ENCODE results near the gene GREB1. TPM values are rescaled to one million over a fixed set of nuclear protein-coding genes. Genes with fewer than 3 reads are reported as not detected.

GREB1 gene
- total and polyA plus RNA-seq, 2 experiments from 2014 or later: 12.0 to 35.0 TPM

- TF ChIP-seq JUNB (IDR thresholded peaks at IDR 0.05; ENCODE audit: unreplicated experiment): no peak
- no peak for TF ChIP-seq ETS1 (IDR thresholded peaks at IDR 0.05)
- no peak for TF ChIP-seq EZH2phosphoT487 (IDR thresholded peaks at IDR 0.05; ENCODE audit: unreplicated experiment)
- no peak for TF ChIP-seq ZNF462 (CRISPR knock-in tag; IDR thresholded peaks at IDR 0.05)
- TF ChIP-seq EZH2 (IDR thresholded peaks at IDR 0.05; ENCODE audit: low read depth, unreplicated experiment): no peak
- TF ChIP-seq ZNF114 (CRISPR knock-in tag; IDR thresholded peaks at IDR 0.05): no peak
Measured at GRCh38 chr2:11576398-11576797, 42.6 kb downstream of the GREB1 start (continued).

GRCh38 chr2:11577101-11577883, 43.4 kb downstream of the GREB1 start:
- no peaks in the 10 kb centered on the region for H3K79me2 ChIP-seq (replicated peaks; ENCODE audit: insufficient read depth)
- no peak overlapping the region for H3K4me2 ChIP-seq
- Mint-ChIP-seq H3K36me3 (ENCODE audit: low read depth) (peaks cover 34% of the 10 kb centered on the region), H3K4me3 (no peak overlapping the region), H3K27me3 (ENCODE audit: insufficient read depth, low read depth, poor library complexity) (peaks cover 5% of the 10 kb centered on the region), H3K9me3 (no peaks in the 10 kb centered on the region), H3K27ac (peak overlapping the region; percentile 94), H3K4me1 (peaks cover 45% of the 10 kb centered on the region)
- H3K36me3 ChIP-seq (ENCODE audit: insufficient read depth): peaks cover 5% of the 10 kb centered on the region; the same call in 1 of the 2 replicates
- no peak for TF ChIP-seq EZH2 (IDR thresholded peaks at IDR 0.05; ENCODE audit: low read depth, unreplicated experiment)
- ATAC-seq (no peak), DNase-seq (ENCODE audit: low spot score) (no peak)
- H4K20me1 ChIP-seq (replicated peaks; ENCODE audit: insufficient read depth): no peaks in the 10 kb centered on the region; the same call in 1 of the 2 replicates
- H2AFZ ChIP-seq: no peak overlapping the region
- H3K4me3 ChIP-seq: no peak overlapping the region
- no peaks in the 10 kb centered on the region for H3K9me2 ChIP-seq (ENCODE audit: insufficient read depth)
- no peak overlapping the region for H3K27ac ChIP-seq (ENCODE audit: low read depth)
- H3K27me3 ChIP-seq (ENCODE audit: insufficient read depth): no peaks in the 10 kb centered on the region
- no peaks in the 10 kb centered on the region for H3F3A ChIP-seq (replicated peaks; ENCODE audit: low read depth)
- peaks cover 16% of the 10 kb centered on the region for H3K4me1 ChIP-seq (ENCODE audit: insufficient read depth)
